ENCODE data around the gene CEP41. TPM values are rescaled to one million over a fixed set of nuclear protein-coding genes. Genes with fewer than 3 reads are reported as not detected.

CEP41 gene
- total and polyA plus RNA-seq, 2 donors: 7.6 to 12.3 TPM

DNA sequence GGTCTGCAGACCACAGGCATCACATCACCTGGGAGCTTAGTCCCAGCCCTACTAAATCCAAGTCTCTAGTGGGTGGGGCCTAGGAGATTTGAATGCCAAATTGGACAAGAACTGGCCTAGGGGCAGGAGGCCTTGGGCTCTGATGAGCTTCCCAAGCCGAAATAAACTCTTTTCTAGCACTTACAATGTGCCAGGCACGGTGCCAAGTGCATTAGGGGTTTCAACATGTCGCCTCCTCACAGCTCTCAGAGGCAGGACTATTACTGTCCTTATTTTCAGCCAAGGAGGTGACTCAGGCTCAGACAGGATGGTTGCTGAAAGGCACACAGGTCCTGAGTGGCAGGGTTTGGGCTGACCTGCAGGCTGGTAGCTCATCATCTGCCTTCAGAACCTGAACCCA, 69.8 kb downstream of the CEP41 start:
- Histone ChIP-seq H3K4me1 (ENCODE audit: insufficient read depth) (peaks cover 4% of the 10 kb centered on the region), H3K4me3 (ENCODE audit: low read depth, low read length) (no peak overlapping the region), H3K27ac (ENCODE audit: low read depth) (no peak overlapping the region), H3K36me3 (ENCODE audit: insufficient read depth) (no peaks in the 10 kb centered on the region)
- DNase-seq (ENCODE audit: extremely low spot score): no peak
- 51% methylated on average over 3 of the region's 3 CpGs for WGBS

DNA sequence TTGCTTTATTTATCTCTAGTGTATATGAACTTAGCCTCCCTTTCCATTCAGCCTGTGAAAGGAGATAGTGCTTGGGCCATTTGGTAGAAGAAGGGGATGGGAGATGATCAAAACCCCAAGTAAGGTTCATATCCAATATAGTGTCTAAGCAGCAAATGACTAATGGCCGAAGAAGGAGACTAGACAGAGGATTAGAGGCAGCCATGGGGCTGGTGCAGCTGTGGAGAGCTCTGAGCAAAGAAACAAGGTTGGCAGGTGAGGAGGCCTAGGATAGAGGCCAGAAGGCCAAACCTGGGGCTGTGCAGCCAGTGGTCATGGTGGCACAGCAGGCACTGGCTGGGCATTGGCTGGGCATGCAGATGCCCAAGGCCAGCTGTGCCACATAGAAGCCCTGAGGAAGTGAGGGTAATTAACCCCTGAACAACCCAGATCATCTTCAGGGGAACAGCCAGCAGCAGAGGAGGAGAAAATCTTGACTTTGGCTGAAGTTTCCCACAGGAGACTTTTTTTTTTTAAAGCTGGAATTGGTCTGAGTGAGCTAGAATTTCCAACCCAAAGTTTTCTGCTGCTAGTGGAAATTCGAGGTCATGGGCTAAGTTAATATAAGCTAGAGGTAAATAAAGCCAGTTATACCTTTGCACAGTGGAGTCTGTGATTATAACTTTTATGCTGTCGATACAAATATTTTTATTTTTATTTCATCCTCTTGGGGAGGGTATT, 70.8 kb downstream of the CEP41 start:
- Histone ChIP-seq H3K27ac (ENCODE audit: low read depth) (no peak overlapping the region), H3K4me1 (ENCODE audit: insufficient read depth) (peaks cover 4% of the 10 kb centered on the region), H3K36me3 (ENCODE audit: insufficient read depth) (no peaks in the 10 kb centered on the region), H3K4me3 (ENCODE audit: low read depth, low read length) (no peak overlapping the region)
- DNase-seq (ENCODE audit: extremely low spot score): no peak
- 59% methylated on average over 3 of the region's 3 CpGs for WGBS

DNA sequence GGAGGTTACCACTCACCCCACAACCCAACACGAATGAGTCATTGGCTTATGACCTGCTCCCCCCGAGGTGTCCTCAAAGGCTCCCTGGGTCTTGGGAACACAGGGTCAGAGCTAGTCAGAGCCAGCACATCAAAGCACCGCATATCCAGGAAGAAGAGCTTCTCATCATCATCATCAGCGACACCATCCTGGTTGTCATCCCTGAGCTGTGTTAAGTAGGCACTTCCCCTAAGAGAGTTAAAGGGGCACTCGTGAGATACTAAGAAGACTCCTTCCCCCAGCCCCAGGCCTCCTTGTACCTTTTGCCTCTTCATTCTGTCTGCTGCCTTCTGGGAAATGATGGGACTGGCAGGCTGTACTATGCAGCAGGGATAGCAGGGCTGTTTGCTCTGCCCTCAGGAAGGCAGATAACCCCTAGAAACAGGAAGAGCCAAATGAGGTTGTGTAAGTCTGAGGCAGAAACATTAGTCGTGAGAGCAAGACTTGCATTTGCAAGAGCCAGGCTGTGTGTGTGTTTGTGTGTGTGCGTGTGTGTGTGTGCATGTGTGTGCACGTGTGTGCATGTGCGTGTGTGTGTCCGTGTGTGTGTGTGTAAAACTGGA, 71.6 kb downstream of the CEP41 start:
- H3K36me3 ChIP-seq (ENCODE audit: insufficient read depth): no peaks in the 10 kb centered on the region
- 29% methylated on average over 10 of the region's 10 CpGs for WGBS
- no peak for DNase-seq (ENCODE audit: extremely low spot score)
- H3K4me3 ChIP-seq (ENCODE audit: low read depth, low read length): no peak overlapping the region
- H3K27ac ChIP-seq (ENCODE audit: low read depth): peak overlapping the region; percentile 19
- H3K4me1 ChIP-seq (ENCODE audit: insufficient read depth): peaks cover 4% of the 10 kb centered on the region

DNA sequence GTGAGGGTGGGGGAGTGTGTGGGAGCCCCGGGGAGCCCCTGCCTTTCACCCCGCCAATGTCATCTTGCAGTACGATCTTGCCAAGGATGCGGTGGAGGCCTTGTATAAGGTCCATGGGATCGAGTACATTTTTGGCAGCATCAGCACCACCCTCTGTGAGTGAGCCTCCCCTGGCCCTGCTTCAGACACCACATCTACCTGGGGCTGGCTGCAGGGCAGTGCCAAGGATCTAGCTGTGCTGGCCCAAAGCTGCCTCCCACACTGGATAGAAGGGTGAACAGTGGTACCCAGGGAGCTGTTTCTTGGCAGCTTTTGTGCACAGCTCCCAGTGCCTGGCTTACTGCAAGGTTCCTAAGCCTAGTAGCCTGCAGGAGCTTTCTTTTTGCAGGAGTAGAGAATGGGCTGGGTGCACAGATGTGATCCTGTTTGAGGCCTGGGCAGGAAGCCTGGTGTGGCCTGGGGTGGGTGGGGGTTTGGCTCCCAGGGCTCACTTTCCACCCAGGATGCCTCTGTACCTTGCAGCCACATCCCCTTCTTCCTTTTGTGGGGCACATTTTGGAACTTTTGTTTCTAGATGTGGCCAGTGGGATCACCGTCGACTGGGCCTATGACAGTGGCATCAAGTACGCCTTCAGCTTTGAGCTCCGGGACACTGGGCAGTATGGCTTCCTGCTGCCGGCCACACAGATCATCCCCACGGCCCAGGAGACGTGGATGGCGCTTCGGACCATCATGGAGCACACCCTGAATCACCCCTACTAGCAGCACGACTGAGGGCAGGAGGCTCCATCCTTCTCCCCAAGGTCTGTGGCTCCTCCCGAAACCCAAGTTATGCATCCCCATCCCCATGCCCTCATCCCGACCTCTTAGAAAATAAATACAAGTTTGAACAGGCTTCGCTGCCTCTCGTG, 72.7 kb downstream of the CEP41 start:
- Histone ChIP-seq H3K27ac (ENCODE audit: low read depth) (no peak overlapping the region), H3K36me3 (ENCODE audit: insufficient read depth) (no peaks in the 10 kb centered on the region), H3K4me1 (ENCODE audit: insufficient read depth) (peaks cover 4% of the 10 kb centered on the region), H3K4me3 (ENCODE audit: low read depth, low read length) (no peak overlapping the region)
- 88% methylated on average over 19 of the region's 19 CpGs for WGBS
- DNase-seq (ENCODE audit: extremely low spot score): no peak

DNA sequence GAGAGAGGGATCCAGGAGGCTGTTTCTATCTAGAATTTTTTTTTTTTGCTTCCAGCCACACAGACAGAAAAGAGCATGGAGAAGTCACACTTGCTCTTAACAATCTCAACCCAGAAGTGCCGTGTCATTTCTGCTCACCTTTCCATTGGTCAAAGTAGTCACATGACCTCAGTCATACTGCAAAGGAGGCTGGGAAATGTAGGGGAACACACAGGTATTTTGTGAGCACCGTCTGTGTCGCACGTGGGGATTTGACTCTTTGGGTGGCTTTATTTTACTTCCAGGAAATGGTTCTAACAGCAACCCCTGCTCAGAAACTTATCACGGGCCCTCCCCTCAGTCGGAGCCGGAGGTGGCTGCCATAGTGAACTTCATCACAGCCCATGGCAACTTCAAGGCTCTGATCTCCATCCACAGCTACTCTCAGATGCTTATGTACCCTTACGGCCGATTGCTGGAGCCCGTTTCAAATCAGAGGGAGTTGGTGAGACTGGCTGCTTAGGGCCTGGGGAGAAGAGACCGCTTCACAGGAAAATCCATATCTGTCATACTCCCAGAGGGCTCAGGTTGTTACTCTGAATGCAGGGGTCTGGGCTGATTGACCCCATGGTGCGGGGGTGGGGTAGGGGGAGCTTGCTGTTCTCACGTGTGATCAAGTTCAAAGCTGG, 73.6 kb downstream of the CEP41 start:
- no peaks in the 10 kb centered on the region for H3K36me3 ChIP-seq (ENCODE audit: insufficient read depth)
- peaks cover 4% of the 10 kb centered on the region for H3K4me1 ChIP-seq (ENCODE audit: insufficient read depth)
- WGBS: 90% methylated on average over 13 of the region's 13 CpGs
- DNase-seq (ENCODE audit: extremely low spot score): no peak
- no peak overlapping the region for H3K27ac ChIP-seq (ENCODE audit: low read depth)
- H3K4me3 ChIP-seq (ENCODE audit: low read depth, low read length): no peak overlapping the region

DNA sequence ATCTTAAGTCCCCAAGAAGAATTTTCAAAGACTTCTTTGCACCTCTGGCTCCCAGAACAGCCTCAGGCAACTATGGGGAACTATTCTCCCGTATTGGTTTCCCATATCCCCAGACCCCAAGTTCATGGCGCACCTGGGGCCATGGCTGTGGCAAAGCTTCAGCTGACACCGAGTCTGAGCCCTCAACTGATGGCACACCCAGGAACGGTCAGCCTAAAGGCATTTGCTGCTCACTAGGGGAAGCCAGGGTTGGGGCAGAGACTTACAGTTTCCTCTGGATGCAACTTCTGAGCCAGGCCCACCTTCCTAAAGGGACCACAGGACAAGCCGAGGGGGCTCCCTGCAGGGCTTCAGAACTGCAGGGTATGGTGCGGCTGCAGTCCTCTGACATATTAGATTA, 74.3 kb downstream of the CEP41 start:
- DNase-seq (ENCODE audit: extremely low spot score): no peak
- Histone ChIP-seq H3K4me3 (ENCODE audit: low read depth, low read length) (no peak overlapping the region), H3K36me3 (ENCODE audit: insufficient read depth) (no peaks in the 10 kb centered on the region), H3K27ac (ENCODE audit: low read depth) (no peak overlapping the region), H3K4me1 (ENCODE audit: insufficient read depth) (peaks cover 4% of the 10 kb centered on the region)
- 92% methylated on average over 6 of the region's 6 CpGs for WGBS

DNA sequence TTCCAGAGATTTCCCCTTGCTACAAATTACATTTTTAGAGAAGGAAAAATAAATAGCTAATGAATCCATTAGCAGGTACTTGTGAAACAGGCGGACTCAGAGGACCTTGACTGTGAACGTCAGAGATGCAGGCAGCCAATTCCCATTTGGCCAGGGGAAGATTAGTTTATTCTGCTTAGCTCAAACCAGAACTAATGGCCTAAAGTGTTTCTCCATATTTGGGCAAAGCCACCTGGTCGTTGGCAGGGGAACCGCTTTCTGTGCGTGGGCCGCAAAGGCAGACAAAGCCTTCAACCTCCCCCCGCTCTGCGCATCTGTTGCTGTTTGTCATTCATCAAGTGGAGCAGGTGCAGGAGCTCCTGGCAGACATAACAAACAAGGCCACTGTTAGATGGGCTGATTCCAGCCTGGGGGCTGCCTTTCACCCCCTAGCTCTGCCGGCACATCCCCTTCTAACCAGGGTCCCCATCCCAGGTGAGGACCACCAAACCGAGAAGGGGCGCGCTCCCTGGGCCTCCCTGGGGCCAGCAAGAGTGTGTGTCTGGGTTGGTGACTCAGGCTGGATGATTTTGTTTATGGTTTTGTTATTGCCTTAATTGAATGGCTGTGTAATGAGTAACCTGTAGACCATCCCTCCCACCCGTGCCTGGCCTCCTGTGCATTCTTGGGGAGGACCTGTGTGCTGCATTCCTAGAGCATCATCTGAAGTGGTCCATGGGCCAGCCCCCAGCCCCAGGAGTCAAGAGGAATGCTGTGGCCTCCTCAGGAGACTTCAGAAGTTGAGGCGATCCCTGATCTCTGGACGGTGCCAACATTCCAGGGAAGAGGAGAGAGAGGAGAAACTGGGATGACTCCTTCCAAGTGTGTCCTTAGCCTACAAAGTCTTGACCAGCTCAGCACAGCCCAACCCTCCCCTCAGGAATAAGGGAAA, 75.0 kb downstream of the CEP41 start:
- H3K36me3 ChIP-seq (ENCODE audit: insufficient read depth): no peaks in the 10 kb centered on the region
- H3K27ac ChIP-seq (ENCODE audit: low read depth): no peak overlapping the region
- WGBS: 77% methylated on average over 15 of the region's 15 CpGs
- H3K4me3 ChIP-seq (ENCODE audit: low read depth, low read length): no peak overlapping the region
- peaks cover 4% of the 10 kb centered on the region for H3K4me1 ChIP-seq (ENCODE audit: insufficient read depth)
- DNase-seq (ENCODE audit: extremely low spot score): no peak

DNA sequence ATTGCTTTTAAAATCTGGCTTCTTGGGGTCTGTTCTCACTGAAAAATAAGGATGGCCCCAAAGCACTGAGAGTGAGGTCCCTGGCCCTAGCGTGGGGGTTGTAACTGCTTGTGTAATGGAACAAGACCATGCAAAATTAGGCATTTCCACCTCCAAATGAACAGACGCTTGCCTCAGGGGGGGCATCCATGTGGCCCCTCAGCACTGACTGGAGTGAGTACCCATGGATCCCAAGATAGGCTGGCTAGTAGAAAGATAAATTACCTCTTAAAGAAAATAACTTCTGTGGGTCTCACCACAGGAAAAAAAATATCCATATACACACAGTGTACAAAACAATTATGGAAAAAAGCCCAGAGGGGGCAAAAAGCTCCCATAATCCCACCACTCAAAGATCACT, 75.7 kb downstream of the CEP41 start:
- no peak for DNase-seq (ENCODE audit: extremely low spot score)
- Histone ChIP-seq H3K4me3 (ENCODE audit: low read depth, low read length) (no peak overlapping the region), H3K27ac (ENCODE audit: low read depth) (no peak overlapping the region), H3K4me1 (ENCODE audit: insufficient read depth) (peaks cover 3% of the 10 kb centered on the region), H3K36me3 (ENCODE audit: insufficient read depth) (no peaks in the 10 kb centered on the region)
- WGBS: 79% methylated on average over 2 of the region's 2 CpGs

DNA sequence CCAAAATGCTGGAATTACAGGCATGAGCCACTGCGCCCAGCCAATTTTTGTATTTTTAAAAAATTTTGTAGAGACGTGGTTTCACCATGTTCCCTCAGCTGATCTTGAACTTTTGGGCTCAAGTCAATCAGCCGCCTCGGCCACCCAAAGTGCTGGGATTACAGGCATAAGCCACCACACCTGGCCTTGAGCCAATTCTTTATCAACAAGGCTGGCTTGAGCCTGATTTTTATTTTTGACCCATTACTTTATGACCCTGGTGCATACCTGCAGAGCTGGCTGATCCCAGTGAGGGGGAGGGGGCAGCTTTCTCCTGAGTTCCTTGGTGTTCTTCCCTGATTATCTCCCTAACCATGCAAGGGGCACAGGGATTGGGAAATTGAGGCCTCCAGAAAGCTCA, 76.4 kb downstream of the CEP41 start:
- DNase-seq (ENCODE audit: extremely low spot score): no peak
- Histone ChIP-seq H3K4me1 (ENCODE audit: insufficient read depth) (peaks cover 2% of the 10 kb centered on the region), H3K27ac (ENCODE audit: low read depth) (no peak overlapping the region), H3K4me3 (ENCODE audit: low read depth, low read length) (no peak overlapping the region), H3K36me3 (ENCODE audit: insufficient read depth) (no peaks in the 10 kb centered on the region)
- 93% methylated on average over 4 of the region's 4 CpGs for WGBS

DNA sequence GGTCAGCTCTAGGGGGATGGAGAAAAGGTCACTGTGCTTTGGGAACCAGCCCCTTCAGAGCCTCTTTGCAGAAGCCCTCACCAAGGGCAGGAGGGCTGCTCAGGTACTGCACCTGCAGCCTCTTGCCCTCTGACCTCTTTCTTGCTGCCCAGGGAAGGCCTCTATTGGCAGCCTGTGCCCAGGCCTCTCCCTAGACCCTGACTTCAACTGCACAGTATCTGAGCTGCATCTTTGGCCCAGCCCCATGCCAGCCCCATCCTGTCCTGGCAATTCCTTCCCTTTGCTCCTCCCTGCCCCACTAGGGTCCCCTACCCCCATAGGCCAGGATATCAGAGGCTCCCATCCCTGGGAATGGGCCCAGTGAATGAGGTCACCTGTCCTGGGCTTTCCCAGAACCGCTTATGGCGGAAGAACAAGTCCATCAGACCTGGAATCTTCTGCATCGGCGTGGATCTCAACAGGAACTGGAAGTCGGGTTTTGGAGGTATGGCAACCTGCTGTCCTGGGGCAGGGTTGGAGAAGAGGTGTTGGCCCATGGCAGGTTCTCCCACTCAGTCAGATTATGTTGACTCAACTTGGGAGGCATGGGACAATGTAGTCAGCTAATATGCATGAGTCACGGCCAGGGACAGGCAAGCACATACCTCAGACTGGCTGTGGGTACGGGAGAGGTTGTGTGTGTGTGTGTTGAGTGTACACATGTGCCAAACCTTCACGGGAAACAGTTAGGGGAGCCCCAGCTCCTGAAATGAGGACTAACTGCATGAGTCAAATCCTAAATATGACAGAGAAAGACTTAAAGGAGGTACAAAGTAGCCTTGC, 77.6 kb downstream of the CEP41 start:
- WGBS: 70% methylated on average over 8 of the region's 8 CpGs
- no peak overlapping the region for H3K4me3 ChIP-seq (ENCODE audit: low read depth, low read length)
- no peak overlapping the region for H3K27ac ChIP-seq (ENCODE audit: low read depth)
- H3K4me1 ChIP-seq (ENCODE audit: insufficient read depth): no peaks in the 10 kb centered on the region
- DNase-seq (ENCODE audit: extremely low spot score): no peak
- H3K36me3 ChIP-seq (ENCODE audit: insufficient read depth): no peaks in the 10 kb centered on the region

DNA sequence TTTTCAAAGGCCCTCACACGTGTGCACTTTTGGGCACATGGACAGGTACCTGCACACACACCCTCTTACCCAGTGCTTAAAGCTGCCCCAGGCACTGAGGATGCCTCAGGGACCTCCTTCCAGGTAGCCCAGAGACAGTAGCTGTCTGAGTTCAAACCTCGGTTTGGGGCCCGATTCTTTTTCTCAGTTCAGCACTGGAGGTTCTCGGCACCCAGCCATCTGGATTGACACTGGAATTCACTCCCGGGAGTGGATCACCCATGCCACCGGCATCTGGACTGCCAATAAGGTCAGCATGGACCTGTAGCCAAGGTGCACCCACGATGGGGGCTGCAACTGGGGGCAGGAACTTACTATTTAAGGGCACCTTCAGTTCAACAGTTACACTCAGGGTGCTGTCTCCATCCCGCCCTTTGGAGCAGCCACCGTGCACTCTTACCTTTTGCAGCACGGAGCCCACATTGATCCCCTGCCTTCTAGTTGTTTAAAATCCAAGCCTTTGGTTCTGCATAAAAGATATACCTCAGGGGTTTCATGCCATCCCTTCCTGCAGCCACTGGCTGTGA, 78.5 kb downstream of the CEP41 start:
- Histone ChIP-seq H3K4me3 (ENCODE audit: low read depth, low read length) (no peak overlapping the region), H3K4me1 (ENCODE audit: insufficient read depth) (no peaks in the 10 kb centered on the region), H3K27ac (ENCODE audit: low read depth) (no peak overlapping the region), H3K36me3 (ENCODE audit: insufficient read depth) (no peaks in the 10 kb centered on the region)
- 92% methylated on average over 10 of the region's 10 CpGs for WGBS
- no peak for DNase-seq (ENCODE audit: extremely low spot score)

DNA sequence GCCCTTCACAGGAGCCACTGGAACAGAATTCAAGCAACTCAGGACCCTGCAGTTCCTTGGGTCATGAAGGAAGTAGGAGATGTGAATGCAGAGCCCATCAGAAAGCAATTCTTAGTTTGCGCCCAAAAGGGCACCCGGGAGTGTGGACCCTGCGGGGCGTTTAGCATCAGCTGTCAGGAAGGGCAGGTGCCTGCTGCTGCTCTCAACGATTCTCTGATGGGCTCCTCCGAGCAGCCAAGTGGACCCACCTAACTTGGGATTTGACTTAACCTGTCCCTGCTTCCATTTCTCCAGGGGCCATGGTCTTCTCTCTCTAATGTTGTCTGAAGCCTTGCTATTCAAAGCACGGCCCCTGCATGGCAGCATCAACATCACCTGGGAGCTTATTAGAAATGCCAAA, 79.1 kb downstream of the CEP41 start:
- WGBS: 95% methylated on average over 7 of the region's 7 CpGs
- H3K27ac ChIP-seq (ENCODE audit: low read depth): no peak overlapping the region
- no peak for DNase-seq (ENCODE audit: extremely low spot score)
- no peak overlapping the region for H3K4me3 ChIP-seq (ENCODE audit: low read depth, low read length)
- H3K36me3 ChIP-seq (ENCODE audit: insufficient read depth): no peaks in the 10 kb centered on the region
- no peaks in the 10 kb centered on the region for H3K4me1 ChIP-seq (ENCODE audit: insufficient read depth)
